ENCODE results near the gene HMOX1.
"Not testable (repeated sequence)": the region's sequence is repeated elsewhere in the genome, so short reads cannot be mapped to it uniquely, and the experiment has no call there.

The HMOX1 gene

DNA sequence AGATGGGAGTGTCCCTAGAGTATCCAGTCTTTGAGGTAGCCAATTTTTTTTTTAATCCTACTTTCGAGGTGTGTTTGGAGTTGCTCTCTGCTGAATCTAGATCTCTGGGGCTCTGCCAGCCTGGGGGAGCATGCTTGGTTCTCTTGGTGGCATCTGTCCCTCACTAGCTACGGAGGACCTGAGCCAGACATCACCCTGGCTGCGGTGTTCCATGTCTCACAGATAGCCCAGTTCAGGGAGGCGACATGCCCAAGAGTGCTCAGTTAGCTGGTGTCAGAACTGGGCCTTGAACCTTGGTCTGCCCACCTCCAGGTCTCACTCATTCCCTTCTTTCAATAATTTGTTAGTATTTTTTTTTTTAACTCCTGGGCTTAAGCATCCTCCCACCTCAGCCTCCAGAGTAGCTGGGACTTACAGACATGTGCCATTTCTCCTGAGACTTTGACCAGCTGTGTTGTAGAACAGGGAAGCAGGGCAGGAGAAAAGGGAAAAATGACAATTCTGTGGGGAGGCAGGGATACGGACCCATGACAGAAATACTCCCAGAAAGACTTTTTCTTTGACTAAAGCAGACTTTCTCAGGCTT lies 621 bp downstream of the HMOX1 start:
- DNase-seq: no peak

DNA sequence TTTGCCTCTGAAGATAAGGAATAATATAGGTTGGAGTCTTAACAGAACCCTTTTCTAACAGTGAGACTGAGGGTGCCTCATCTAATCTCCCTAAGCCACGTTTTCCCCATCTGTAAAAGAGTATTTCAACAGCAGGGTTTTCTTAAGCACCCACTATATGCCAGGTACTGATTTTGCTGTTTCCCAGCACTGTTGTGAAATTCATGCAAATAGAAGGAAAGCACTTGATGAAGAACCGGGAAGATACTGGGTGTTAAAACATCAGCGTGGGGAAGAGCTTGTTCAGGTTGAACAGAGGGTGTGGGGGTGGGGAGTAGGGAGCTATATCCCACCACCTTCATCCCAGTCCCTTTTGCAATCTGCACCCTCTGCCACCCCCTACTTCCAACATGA lies 2.8 kb downstream of the HMOX1 start:
- DNase-seq: no peak

DNA sequence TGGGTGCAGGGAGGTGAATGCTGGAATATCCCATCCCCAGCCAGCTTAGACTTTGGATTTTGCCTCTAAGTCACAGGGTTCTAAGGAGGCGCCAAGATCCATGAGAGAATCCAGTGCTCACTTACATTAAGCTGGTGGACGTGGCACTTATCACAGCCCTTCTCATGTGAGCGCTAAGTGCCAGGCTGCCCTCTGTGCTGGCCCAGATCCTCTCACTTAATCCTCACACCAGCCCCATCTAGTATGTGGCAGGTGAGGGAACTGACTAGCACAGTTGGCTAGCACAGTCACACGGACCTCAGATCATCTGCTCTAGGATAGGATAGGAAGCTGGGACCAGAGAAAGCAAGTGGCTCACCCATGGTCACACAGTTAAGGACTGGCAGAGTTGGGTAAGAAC lies 3.6 kb downstream of the HMOX1 start:
- DNase-seq: no peak

DNA sequence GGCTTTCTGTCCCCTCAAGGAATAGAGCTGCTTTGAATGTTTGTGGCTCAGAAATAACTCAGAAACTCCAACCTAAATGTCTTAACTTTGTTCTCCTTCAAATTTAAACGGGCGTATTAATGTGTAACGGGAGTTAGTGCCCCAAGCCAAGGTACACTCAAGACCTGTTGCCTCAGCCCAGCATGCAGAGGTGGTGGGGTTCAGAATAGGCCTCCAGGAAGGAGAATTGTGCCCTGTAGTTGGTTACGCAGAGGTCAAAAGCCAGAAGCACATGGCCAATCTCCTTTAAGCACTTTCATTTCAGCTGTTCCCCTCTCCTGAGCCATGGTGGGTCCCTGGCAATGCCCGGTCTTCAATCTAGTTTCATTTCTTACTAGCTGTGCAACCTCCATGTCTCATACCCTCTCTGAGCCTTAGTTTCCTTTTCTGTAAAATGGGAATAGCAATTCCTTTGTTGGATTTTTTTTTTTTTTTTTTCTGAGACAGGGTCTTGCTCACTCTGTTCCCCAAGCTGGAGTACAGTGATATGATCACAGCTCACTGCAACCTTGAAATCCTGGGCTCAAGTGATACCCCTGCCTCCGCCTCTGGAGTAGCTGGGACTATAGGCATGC lies 4.2 kb downstream of the HMOX1 start:
- no peak for DNase-seq

DNA sequence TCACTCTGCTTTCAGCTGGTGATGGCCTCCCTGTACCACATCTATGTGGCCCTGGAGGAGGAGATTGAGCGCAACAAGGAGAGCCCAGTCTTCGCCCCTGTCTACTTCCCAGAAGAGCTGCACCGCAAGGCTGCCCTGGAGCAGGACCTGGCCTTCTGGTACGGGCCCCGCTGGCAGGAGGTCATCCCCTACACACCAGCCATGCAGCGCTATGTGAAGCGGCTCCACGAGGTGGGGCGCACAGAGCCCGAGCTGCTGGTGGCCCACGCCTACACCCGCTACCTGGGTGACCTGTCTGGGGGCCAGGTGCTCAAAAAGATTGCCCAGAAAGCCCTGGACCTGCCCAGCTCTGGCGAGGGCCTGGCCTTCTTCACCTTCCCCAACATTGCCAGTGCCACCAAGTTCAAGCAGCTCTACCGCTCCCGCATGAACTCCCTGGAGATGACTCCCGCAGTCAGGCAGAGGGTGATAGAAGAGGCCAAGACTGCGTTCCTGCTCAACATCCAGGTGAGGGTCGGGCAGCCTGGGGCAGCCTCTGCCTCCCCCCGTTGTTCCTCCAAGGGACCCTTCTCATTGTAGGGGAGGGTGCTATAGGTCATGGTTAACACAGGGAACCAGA lies 5.9 kb downstream of the HMOX1 start:
- DNase-seq: no peak

DNA sequence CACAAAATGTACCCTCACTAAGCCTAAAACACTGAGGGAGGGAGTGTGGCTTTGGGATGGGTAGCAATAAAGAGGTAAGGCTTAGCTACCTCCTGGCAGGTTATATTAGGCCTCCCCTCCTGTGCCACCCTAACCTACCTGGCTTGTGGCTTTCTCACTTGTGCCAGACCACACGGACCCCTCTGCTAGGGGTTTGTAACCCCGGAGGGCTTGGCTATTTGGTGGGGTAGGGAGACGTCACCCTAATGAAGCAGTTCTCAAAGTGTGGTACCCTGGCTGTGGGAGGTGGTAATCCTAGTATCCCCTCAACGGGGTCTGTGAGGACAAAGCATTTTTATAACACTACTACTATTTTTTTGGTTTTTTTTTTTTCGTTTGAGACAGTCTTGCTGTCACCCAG lies 10.0 kb downstream of the HMOX1 start:
- DNase-seq: no peak

DNA sequence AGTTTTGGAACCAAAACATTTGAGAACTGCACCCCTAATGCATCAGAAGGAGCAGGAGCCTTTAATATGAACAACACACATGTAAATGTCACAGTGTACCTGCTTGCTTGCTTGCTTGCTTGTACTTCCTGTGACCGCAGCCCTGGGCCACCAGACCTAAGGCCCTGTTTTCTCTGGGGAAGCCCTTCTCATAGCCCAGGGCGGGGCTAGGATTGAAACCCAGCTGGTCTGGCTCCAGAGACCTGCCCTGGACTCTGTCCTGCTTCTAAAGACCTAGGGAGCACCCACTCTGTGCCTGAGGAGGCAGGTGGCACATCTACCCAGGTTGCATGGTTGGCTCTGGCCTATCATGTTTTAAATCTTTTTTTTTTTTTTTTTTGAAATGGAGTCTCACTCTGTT lies 11.5 kb downstream of the HMOX1 start:
- DNase-seq: no peak

DNA sequence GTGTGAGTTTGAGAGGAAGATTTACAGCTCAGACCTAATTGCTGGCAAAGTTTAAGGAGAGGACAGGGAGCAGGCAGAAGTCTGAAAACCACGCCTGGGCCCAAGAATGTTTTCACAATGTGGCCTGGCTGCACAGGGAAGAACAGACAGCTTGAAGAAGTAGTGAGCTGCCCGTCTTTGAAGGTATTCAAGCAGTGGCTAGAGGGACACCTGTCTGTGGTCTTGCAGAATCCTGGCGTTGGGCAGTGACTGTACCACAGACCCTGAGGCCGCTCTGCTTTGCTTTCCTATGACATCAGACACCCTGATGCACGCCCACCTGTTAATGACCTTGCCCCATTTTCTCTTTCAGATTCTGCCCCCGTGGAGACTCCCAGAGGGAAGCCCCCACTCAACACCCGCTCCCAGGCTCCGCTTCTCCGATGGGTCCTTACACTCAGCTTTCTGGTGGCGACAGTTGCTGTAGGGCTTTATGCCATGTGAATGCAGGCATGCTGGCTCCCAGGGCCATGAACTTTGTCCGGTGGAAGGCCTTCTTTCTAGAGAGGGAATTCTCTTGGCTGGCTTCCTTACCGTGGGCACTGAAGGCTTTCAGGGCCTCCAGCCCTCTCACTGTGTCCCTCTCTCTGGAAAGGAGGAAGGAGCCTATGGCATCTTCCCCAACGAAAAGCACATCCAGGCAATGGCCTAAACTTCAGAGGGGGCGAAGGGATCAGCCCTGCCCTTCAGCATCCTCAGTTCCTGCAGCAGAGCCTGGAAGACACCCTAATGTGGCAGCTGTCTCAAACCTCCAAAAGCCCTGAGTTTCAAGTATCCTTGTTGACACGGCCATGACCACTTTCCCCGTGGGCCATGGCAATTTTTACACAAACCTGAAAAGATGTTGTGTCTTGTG lies 12.5 kb downstream of the HMOX1 start:
- DNase-seq: no peak

DNA sequence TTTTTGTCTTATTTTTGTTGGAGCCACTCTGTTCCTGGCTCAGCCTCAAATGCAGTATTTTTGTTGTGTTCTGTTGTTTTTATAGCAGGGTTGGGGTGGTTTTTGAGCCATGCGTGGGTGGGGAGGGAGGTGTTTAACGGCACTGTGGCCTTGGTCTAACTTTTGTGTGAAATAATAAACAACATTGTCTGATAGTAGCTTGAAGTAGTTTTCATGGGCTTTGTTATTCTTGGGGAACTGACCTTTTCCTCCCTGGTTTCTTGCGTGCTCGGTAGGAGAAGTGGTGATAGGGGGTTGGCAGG lies 13.1 kb downstream of the HMOX1 start:
- DNase-seq: no peak

DNA sequence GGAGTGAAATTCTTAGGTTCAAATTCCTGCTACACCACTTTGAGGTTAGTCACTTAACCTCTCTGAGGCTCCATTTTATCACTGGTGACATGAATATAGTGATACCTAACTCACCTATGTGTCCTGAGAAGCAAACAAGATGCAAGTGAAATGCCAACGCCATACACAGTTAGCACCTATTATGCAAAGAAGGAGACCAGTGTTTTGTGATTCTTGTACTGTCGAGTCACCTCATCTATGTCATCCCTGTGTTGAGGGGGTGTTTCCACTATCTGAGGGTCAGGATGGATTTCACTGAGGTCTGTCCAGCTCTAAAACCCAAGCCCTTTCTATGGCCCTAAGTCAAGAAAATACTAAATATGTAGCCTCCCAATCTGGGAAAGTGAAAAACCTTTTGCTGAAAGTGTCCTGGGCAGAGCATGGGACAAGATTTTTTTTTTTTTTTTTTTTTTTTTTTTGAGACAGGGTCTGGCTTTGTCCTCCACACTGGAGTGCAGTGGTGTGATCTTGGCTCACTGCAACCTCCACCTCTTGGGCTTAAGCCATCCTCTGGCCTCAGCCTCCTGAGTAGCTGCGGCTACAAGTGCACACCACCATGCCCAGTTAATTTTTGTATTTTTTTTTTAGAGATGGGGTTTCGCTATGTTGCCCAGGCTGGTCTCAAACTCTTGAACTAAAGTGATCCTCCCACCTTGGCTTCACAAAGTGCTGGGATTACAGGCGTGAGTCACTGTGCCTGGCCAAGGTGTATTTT lies 14.1 kb downstream of the HMOX1 start:
- no peak for DNase-seq

DNA sequence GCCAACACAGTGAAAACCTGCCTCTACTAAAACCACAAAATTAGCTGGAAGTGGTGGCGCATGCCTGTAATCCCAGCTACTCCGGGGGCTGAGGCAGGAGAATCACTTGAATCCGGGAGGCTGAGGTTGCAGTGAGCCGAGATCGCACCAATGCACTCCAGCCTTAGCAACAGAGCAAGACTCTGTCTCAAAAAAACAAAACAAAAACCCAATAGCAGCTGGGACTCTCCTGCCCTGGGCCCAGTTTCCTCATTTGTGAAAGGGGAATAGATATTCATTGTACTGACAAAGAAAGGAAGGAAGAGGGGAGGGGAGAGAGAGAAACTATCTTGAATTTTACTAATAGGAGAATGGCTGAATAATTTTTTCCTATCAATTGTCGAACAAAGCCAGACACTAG lies 15.7 kb downstream of the HMOX1 start:
- not testable (repeated sequence) for DNase-seq

DNA sequence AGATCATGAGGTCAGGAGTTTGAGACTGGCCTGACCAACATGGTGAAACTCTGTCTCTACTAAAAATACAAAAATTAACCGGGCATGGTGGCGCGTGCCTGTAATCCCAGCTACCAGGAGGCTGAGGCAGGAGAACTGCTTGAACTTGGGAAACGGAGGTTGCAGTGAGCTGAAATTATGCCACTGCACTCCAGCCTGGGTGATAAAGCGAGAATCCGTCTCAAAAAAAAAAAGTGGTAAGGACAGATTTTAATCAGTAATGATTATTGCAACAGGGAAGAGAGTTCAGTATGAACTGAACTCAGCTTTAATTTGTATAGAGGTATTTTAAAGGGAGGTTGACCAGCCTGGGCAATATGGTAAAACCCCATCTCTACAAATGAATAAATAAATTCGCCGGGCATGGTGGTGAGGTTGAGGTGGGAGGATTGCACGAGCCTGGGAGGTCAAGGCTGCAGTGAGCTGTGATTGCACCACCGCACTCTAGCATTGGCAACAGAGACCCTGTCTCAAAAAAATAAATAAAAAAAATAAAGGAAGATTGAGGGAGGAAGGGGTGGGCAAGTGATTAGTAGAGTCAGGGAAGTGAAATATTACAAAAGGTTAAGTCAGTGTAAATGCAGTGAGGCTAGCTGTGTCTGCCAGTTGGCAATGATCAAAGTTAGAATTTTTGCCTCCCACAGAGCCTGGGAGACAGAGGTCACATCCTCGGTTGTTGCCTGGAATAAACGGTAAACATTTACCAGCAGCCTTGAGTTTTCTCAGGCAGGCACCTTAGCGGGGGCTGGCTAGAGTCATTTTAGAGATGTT lies 16.4 kb downstream of the HMOX1 start:
- DNase-seq: no peak

DNA sequence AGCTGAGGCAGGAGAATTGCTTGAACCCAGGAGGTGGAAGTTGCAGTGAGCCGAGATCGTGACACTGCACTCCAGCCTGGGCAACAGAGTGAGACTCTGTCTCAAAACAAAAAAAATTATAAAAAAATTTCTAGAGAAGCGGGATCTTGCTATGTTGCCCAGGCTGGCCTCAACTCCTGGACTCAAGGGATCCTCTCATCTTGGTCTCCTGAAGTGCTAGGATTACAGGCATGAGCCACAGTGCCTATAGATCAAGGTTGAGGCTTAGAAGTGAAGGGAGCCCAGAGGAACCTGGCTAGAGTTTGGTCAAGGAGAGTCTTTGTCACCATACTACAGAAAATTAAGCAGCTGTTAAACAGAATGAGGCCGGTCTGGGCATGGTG lies 17.7 kb downstream of the HMOX1 start:
- no peak for DNase-seq

DNA sequence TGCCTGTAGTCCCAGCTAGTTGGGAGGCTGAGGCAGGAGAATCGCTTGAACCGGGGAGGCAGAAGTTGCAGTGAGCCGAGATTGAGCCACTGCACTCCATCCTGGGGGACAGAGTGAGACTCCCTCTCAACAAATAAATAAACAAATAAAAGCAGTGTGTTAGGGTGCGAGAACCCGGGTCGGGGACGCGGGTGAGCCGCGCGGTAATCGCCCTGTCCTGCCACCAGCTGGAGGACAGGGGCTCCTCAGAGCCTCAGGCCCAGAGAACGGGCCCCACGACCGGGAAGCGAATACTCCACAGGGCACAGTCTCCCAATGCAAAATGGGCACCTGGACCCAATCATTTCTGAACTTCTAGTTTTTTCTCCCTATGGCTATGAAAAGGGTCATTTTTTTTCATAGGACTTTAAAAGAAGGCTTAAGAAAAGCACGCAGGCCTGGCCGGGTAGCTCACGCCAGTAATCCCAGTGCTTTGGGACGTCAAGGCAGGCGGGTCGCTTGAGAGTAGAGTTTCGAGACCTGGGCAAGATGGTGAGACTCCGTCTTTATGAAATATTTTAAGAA lies 18.3 kb downstream of the HMOX1 start:
- no peak for DNase-seq

DNA sequence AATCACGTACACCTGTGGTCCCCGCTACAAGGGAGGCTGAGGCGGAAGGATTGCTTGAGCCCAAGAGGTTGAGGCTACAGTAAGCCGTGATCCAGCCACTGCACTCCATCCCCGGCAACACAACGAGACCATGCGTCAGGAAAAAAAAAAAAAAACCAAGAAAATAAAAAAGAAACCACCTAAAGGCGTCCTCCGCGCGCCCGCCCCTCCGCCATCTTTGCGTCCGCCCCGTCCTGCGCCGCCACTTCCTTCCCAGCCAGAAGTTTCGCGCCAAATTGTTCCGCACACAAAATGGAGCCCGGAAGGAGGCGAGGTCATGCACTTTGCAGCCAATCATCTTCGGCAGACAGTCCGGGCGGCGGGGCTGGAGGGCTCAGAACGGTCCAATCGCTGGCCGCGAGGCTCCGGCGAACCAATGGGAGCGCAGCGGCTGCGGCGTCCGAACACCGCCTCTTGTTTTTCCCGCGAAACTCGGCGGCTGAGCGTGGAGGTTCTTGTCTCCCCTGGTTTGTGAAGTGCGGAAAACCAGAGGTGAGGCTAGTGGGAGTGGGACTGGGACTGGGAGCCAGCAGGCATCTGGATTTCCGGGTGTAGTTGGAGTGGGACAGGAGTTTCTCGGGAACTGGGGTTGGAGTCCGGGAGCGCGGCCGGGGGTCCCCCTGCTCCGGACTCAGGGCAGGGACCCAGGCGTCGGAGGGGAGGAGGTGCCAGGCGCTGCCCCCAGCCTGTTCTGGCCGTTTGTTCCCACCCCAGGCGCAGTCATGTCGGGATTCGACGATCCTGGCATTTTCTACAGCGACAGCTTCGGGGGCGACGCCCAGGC lies 19.0 kb downstream of the HMOX1 start, which contains the start of gene MCM5:
Gene MCM5, plus strand, starts transcription at position 463 of the 823 bp plus-strand sequence. Its CDS starts 299 bp downstream, at position 762.
- DNase-seq: peak; percentile 27

DNA sequence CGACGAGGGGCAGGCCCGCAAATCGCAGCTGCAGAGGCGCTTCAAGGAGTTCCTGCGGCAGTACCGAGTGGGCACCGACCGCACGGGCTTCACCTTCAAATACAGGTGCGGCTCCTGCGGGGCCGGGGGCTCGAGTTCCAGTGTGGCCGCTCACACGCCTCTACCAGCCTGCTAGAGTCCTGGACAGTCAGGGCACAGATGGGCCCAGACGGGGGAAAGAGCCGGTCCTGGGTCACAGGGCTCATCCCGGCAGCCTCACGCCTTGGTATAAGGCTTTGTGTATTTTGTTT lies 19.6 kb downstream of the HMOX1 start:
- no peak for DNase-seq

DNA sequence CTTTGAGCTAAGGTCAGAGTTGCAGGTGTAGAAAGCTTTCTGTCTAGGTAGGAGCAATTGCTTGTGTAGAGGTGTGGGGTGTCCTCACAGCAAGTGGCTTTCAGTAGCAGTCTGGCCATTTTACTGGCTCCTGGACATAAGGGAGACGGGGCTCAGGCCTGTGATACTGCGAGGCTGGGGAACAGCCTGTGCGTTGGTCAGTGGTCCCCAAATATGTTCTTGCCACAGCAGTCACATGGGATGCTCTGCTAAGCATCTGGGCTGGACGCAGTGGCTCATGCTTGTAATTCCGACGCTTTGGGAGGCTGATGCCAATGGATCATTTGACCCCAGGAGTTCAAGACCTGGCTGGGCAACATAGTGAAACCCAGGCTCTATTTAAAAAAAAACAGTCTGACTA lies 21.0 kb downstream of the HMOX1 start:
- no peak for DNase-seq

DNA sequence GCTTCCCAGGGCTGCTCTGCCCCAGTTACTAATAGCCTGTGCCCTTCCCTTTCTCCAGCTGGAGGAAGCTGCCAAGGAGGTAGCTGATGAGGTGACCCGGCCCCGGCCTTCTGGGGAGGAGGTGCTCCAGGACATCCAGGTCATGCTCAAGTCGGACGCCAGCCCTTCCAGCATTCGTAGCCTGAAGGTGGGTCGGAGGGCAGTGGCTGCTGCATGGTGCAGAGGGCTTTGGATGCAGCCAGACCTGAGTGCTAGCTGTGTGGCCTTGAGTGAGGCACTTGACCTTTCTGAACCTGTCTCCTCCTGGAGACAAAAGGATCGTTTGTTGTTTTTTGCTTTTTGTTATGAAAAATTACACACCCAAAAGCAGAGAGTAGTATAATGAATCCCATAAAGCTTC lies 22.5 kb downstream of the HMOX1 start:
- no peak for DNase-seq

DNA sequence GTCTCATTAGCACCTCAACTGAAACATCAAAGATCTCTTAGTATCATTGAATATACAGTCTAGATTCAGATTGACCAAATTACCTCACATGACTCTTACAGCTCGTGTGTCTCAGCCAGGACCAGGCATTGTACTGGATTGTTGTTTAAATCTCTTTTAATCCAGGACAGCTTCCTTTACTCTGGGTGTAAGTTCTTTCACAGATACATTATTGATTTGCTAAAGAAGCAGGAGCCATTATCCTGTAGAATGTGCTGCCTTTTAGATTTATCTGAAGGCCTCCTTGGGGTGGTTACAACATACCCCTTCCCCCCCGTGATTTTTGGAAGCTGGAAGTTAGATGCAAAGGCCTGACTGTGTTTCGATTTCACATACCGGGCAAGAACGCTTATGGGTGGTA lies 23.3 kb downstream of the HMOX1 start:
- no peak for DNase-seq

DNA sequence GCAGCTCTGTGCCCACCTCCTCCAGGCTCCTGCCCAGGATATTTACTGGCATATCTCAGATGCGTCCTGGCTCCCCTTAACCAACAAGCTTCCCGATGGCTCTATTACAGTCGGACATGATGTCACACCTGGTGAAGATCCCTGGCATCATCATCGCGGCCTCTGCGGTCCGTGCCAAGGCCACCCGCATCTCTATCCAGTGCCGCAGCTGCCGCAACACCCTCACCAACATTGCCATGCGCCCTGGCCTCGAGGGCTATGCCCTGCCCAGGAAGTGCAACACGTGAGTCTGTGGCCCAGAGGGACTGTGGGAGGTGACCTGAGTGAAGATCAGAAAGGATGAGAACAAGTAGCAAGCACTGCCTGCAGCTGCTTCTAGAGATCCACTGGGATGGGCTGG lies 25.5 kb downstream of the HMOX1 start:
- no peak for DNase-seq

DNA sequence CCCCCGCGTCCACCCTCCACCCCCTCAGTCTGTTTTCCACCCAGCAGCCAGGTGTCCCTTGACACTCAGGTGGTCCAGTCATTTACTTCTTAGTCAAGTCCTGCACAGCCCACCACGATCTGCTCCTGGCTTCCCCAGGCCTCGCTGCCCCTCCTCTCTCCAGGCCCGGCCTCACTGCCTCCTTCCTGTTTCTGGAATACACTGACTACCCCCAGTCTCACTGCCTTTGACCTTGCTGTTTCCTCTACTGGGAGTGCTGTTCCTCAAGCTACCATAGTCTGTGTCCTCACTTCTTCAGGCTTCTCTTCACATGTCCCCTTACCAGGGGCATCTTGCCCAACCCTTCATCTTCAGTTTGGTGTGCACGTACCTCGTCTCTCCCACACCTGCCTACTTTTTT lies 26.5 kb downstream of the HMOX1 start:
- no peak for DNase-seq

All from NCI-H187 treated with DMSO at 0.1 percent for 48 hours (cell line).